SHP77 treated with DMSO at 0.1 percent for 48 hours (cell line): ENCODE data around the gene ILKAP.

ENCODE experiments used
- DNase-seq: peaks from one replicate; lab custom pipeline; 2025; lab: John Stamatoyannopoulos, UW

ILKAP gene

GRCh38 chr2:238236571-238236970 is 33.1 kb upstream of the ILKAP start:
- DNase-seq: no peak

GRCh38 chr2:238235856-238236255 is 32.4 kb upstream of the ILKAP start:
- no peak for DNase-seq

GRCh38 chr2:238235331-238235732 is 31.8 kb upstream of the ILKAP start:
- no peak for DNase-seq

- no peak for DNase-seq
These were observed 30.1 kb upstream of the ILKAP start for GRCh38 chr2:238233625-238234024.

- DNase-seq: no peak
These were observed 28.3 kb upstream of the ILKAP start for GRCh38 chr2:238231809-238232208.

GRCh38 chr2:238231251-238231793 is 27.8 kb upstream of the ILKAP start:
- DNase-seq: no peak

DNA sequence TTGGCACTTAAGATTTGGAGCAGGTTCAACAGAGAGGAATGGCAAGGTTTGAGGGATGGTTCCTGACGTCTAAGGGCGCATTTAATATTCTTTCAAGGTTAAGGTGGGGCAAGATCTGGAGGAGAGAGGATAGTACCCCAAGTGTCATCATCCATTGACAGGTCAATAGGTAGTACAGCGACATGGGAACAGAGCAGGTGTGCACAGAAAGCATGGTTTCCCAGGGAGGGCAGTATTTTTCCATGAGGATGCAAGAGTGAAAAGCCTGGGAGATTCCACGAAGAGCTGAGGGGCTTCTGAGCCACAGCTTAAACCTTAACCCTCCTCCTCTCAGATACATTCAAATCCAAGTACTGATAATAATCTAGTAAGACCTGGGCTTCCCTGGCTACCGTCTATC is 27.2 kb upstream of the ILKAP start:
- no peak for DNase-seq

- DNase-seq: no peak
These were observed 25.2 kb upstream of the ILKAP start for GRCh38 chr2:238228700-238229099.

DNA sequence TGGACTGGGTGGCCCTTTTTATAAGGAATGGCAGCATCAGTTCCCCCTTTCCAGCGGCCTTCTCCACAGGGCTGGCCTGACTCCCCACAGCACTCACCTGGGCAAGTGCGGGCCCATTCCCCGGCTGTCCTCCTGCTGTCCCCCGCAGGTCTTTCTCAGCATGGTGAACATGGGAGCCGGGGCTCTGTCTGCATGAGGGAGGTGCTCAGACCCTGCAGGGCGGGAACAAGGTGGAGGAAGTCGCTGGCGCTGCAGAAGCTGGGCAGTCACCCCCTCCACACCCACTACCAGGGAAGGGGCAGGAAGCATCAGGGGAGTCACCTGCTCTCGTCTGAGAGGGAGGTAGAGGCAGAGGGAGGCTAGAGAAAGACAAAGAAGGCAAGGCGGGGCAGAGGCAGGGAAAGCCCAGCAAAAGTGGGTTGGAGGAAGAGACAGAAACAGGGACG is 24.1 kb upstream of the ILKAP start:
- no peak for DNase-seq

GRCh38 chr2:238226698-238227586 is 23.4 kb upstream of the ILKAP start:
- DNase-seq: no peak

DNA sequence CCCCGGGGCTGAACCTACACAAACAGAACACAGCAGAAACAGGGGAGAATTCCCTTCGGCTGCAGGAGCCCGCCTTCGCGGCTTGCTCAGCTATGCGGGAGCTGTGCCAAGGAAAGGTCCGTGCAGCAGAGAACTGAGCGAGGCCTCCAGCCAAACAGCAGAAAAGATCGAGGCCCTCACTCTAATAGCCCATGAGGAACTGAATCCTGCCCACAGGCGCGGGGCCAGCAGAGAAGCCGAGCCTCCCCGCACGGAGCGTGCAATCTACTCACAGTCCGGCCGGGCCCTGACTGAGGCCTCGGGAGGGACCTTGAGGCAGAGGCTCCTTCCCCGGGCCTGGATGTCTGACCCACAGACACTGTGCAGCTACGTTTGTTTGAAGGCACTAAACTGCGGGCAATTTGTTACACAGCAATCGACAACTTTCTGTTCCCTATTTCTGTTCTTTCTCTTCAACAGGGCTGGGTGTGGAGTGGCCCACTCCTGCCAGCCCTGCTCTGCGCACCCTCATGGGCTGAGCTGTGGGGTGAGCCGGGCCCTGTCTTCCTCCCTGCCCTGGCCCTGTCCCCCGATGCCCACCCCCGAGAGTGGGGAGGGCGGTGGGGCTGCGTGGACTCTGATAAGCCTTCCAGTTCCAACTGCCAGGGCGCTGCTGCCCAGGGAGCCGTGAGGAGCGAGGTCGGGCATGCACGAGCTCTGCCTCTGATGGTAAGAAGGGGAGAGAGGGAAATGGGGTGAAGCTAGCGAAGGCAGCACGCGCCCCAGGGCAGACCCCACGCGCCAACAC is 22.6 kb upstream of the ILKAP start:
- DNase-seq: no peak

DNA sequence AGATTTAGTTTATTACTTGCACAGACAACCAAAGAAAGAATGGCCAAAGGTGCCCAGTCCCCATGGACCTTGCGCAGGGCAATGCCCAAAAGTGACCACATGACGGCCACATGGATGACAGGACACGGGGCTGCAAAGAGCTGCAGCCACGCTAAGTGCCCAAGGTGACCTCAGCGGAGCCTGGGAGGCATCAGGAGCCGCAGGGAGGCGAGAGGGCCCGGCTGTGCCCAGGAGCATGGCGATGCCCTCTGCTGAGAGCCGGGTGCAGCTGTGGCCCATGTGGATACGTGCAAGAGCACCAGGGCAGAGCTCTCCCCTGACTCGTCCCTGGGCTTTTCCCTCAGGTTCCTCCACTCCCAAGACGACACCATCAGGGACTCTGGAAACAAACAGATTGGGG is 21.6 kb upstream of the ILKAP start:
- DNase-seq: no peak

DNA sequence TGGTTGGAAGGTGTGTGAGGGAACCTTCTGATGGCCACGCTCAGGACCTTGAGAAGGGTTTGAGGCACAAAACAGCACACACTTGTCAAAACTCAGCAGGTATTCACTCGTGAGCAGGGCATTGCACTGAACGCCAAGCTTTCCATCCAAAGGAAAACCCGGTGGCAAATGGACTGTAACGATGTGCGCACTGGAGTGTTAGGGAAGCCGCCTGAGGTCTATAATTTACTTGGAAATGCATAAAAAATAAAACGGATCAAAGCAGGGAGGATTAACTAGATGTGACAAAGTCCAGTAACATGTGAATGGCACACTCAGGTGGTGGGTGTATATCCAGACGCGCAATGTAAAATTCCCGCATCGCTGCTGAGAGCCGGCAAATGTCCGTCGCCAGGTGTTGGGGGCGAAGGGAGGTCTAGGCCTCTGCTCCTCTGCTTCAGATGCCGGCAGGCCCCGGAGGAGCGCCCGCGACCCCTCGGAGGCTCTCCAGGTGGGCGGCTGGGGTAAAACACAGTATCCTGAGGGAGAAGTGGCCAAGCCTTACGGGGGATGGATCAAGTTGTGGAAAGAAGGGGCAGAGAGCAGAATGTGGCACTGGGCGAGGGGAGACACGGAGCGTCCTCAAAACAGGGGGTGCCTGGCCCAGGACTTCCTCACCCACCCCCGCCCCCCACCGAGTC is 21.0 kb upstream of the ILKAP start:
- DNase-seq: no peak

DNA sequence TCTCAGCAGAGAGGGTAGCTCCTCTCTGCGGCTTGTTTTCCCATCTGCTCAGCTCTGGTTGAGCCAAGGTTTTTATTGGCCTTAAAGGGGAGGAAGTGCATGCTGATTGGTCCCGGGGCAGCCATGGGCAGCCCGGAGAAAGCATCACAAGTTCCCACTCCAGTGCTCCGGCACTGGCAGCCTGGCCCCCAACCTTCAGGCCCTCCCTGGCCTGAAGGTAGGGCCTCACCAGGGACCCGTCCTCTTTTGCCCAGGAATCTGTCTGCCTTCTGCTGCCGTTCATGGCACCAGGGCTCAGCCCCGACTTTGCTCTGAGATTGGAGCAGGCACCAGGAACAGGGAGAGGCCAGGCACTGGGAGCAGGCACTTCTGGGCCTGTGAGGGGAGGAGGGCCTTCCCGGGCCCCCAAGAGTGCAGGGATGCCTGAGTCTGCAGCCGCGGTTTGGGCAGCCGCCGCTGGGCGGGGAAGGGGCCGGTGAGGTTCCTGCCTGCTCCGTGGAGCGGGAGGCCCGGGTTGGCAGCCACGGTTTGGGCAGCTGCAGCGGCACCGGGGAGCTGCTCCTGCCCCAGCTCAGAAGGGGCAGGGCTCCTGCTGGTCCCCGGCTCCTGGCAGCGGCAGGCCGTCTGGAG is 17.5 kb upstream of the ILKAP start:
- DNase-seq: peak; percentile 75

GRCh38 chr2:238220274-238220891 is 16.9 kb upstream of the ILKAP start:
- DNase-seq: no peak

GRCh38 chr2:238216651-238217184 is 13.2 kb upstream of the ILKAP start:
- DNase-seq: no peak

- no peak for DNase-seq
These were observed 3.5 kb upstream of the ILKAP start for GRCh38 chr2:238207006-238207405.

- no peak for DNase-seq
These were observed 633 bp upstream of the ILKAP start for GRCh38 chr2:238203973-238204683.

- no peak for DNase-seq
These were observed 985 bp downstream of the ILKAP start for GRCh38 chr2:238202326-238203093.

GRCh38 chr2:238190445-238190844 is 13.1 kb downstream of the ILKAP start:
- no peak for DNase-seq
